OCI-LY1 (cell line): Measurements from ENCODE around the gene CRTC1.

Source experiments
- EZH2 ChIP-seq: fragments of 200-600 bp; sonication (generic), shearing (Covaris generic); IDR thresholded peaks from 2 replicates; pipeline ENCODE4 v1.8.0; 2017; ENCODE audit warnings: borderline replicate concordance, mixed run types, mild to moderate bottlenecking, antibody characterized with exemption, low read length, moderate library complexity, mixed read lengths
- TF ChIP-seq, protein P1 (sequence below): fragments of 200-600 bp; sonication (generic), shearing (Covaris generic); IDR thresholded peaks from 2 replicates; pipeline ENCODE4 v1.5.1; 2017; ENCODE audit warnings: mild to moderate bottlenecking, antibody characterized with exemption, low read length, moderate library complexity, mixed read lengths

DNA sequence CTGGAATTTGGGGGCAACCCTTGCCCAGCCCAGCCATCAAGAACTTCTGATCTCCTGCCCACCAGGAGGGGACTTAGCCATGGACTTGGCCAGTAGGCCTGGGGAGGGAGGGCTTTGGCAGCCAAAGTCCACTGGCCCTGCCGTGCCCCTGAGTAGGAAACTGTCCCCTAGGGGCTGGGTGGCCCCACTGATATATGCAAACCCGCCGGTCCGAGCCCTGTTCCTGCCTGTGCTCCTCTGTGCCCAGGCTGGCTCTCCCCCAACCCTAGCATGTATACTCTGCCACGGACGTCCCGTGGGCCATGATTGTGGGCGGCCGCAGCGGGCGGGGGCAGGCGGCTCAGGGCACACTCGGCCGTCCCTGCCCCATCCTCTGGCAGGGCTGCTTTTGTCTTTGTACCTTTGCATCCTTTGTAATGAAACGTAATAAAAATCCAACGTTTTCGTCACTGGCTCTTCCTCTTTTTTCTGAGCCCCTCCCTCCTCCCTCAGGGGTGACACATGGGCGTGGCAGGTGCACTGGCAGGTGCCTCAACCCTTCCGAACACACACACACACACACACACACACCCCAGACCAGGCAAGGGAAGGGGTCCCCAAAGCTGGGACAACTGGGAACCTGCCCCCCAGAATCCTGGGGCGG is 98.5 kb downstream of the CRTC1 start:
- TF ChIP-seq, protein P1, sequence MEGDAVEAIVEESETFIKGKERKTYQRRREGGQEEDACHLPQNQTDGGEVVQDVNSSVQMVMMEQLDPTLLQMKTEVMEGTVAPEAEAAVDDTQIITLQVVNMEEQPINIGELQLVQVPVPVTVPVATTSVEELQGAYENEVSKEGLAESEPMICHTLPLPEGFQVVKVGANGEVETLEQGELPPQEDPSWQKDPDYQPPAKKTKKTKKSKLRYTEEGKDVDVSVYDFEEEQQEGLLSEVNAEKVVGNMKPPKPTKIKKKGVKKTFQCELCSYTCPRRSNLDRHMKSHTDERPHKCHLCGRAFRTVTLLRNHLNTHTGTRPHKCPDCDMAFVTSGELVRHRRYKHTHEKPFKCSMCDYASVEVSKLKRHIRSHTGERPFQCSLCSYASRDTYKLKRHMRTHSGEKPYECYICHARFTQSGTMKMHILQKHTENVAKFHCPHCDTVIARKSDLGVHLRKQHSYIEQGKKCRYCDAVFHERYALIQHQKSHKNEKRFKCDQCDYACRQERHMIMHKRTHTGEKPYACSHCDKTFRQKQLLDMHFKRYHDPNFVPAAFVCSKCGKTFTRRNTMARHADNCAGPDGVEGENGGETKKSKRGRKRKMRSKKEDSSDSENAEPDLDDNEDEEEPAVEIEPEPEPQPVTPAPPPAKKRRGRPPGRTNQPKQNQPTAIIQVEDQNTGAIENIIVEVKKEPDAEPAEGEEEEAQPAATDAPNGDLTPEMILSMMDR, result no peak
- TF ChIP-seq EZH2, result no peak
